A673 (cell line): ENCODE data around the gene ATF3. TPM values are rescaled to one million over a fixed set of nuclear protein-coding genes. Genes with fewer than 3 reads are reported as not detected.

Experiments
- BruUV-seq: library from RNA; stranded (reverse); fragments of 400-500 nt; replicated peaks from 2 replicates; lab custom pipeline; 2021; lab: Mats Ljungman, UMichigan
- CTCF ChIA-PET: fragments of 300-600 bp; sonication (Branson Sonifier 250); formaldehyde crosslinking; loops from one replicate; lab custom pipeline; 2022; ENCODE audit warnings: antibody characterized with exemption; lab: Charles Lee
- POLR2A ChIA-PET: fragments of 300-600 bp; sonication (Branson Sonifier 250); formaldehyde crosslinking; loops from one replicate; lab custom pipeline; 2022; ENCODE audit warnings: antibody characterized with exemption; ENCODE audit not compliant: low non-redundant PET; lab: Charles Lee
- DNase-seq: peaks from one replicate; pipeline ENCODE4 v3.0.0-alpha.2; 2015; ENCODE audit warnings: low spot score
- H3K27ac ChIP-seq: fragments of 200-600 bp; sonication (generic); 2 replicates; pipeline ENCODE4 v1.5.1; 2016; ENCODE audit warnings: mixed run types, low read depth, mild to moderate bottlenecking, mixed read lengths, antibody characterized with exemption, low read length; ENCODE audit not compliant: poor library complexity, severe bottlenecking
- H3K27me3 ChIP-seq: fragments of 200-600 bp; sonication (generic); replicated peaks from 2 replicates; pipeline ENCODE4 v1.6.1; 2017; ENCODE audit warnings: mixed run types, low read depth, mild to moderate bottlenecking, mixed read lengths, antibody characterized with exemption, low read length; ENCODE audit not compliant: insufficient read depth, poor library complexity
- H3K36me3 ChIP-seq: fragments of 200-600 bp; sonication (generic); 2 replicates; pipeline ENCODE4 v1.6.1; 2016; ENCODE audit warnings: mixed run types, mild to moderate bottlenecking, mixed read lengths, antibody characterized with exemption, low read length; ENCODE audit not compliant: insufficient read depth, poor library complexity, severe bottlenecking
- H3K4me1 ChIP-seq: fragments of 200-600 bp; sonication (generic); 2 replicates; pipeline ENCODE4 v1.6.1; 2017; ENCODE audit warnings: mixed run types, mild to moderate bottlenecking, mixed read lengths, antibody characterized with exemption, low read length; ENCODE audit not compliant: insufficient read depth, poor library complexity, severe bottlenecking
- H3K4me3 ChIP-seq: fragments of 200-600 bp; sonication (generic); 2 replicates; pipeline ENCODE4 v1.5.1; 2016; ENCODE audit warnings: low read depth, mixed run types, mild to moderate bottlenecking, mixed read lengths, low read length; ENCODE audit not compliant: poor library complexity, severe bottlenecking
- H3K9me3 ChIP-seq: fragments of 200-600 bp; sonication (generic); 2 replicates; pipeline ENCODE4 v1.6.1; 2016; ENCODE audit warnings: mixed run types, low read depth, mild to moderate bottlenecking, mixed read lengths, antibody characterized with exemption, low read length; ENCODE audit not compliant: poor library complexity, severe bottlenecking
- EZH2 ChIP-seq: fragments of 200-600 bp; sonication (generic); IDR thresholded peaks from 2 replicates; pipeline ENCODE4 v1.6.1; 2017; ENCODE audit warnings: borderline replicate concordance, low read depth, mild to moderate bottlenecking, mixed read lengths, antibody characterized with exemption, low read length; ENCODE audit not compliant: poor library complexity, severe bottlenecking
- intact Hi-C: fragments of 100-400 bp; cut with micrococcal nuclease; formaldehyde crosslinking; loops from one replicate; pipeline ENCODE4 v1.10.0; 2022; ENCODE audit not compliant: unreplicated experiment
- total RNA-seq: library from RNA; stranded (reverse); gene quantifications from 2 replicates; pipeline ENCODE4 v1.2.3, GENCODE V29; 2021
- TF ChIP-seq, protein P1 (sequence below): fragments of 300-800, 200-600 bp; sonication (generic); conservative IDR thresholded peaks from 2 replicates; pipeline ENCODE4 v1.5.1; 2017; ENCODE audit warnings: low read depth, mild to moderate bottlenecking, antibody characterized with exemption, low read length, moderate library complexity, mixed read lengths

Gene ATF3
- total RNA-seq, 1 experiment from 2014 or later: 16.0 TPM

DNA sequence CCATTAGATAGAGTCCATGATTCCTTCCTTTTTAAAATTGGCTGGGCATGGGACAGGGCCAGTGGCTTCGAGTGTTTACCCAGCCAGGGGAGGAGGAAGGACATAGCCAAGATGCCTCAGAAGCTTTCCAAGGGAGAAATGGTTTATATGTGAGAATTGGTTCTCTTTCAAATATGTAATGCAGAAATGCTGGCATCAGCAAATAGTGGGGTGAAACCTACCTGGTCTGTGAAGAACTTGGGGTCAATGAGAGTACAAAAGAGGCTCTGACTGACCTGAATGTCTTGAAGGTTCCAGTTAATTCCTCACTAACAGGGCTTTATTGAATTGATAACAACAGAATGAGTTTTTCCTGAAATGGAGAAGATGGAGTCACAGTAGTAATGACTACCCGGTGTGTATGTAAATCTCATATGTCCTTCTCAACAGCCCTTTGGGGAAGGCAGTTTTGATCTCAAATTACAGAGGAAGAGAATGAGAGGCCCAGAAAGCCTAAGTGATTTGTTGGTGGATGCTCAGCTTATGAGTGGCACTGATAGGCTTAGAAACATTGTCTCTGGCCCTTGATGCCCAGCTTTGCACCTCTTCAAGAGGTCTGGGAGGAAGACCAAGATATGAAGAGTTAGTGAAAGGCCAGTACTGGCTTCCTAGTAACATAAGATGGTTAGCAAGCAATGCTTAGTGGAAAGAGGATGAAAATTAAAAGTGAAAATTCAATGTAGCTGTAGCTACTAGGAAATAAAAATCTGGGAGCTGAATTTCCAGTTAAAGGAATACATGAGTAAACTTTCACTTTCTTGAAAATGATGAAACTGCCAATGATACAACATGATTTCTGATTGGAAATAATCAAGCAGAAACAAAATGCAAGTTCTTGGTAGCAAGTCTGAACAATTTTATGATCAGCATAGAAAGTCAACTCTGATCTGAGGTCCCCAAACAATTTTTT lies 2.7 kb downstream of the ATF3 start:
- Histone ChIP-seq H3K4me1 (peaks cover 55% of the 10 kb centered on the region), H3K9me3 (no peaks in the 10 kb centered on the region), H3K27ac (no peak overlapping the region), H3K4me3 (no peak overlapping the region), H3K36me3 (peaks cover under 1% of the 10 kb centered on the region), H3K27me3 (peaks cover 19% of the 10 kb centered on the region)
- ChIA-PET CTCF (no interaction called here), POLR2A (no interaction called here)
- no TSS peak for BruUV-seq
- intact Hi-C loops: no loop called here
- no peak for TF ChIP-seq EZH2
- DNase-seq: peak; percentile 26

DNA sequence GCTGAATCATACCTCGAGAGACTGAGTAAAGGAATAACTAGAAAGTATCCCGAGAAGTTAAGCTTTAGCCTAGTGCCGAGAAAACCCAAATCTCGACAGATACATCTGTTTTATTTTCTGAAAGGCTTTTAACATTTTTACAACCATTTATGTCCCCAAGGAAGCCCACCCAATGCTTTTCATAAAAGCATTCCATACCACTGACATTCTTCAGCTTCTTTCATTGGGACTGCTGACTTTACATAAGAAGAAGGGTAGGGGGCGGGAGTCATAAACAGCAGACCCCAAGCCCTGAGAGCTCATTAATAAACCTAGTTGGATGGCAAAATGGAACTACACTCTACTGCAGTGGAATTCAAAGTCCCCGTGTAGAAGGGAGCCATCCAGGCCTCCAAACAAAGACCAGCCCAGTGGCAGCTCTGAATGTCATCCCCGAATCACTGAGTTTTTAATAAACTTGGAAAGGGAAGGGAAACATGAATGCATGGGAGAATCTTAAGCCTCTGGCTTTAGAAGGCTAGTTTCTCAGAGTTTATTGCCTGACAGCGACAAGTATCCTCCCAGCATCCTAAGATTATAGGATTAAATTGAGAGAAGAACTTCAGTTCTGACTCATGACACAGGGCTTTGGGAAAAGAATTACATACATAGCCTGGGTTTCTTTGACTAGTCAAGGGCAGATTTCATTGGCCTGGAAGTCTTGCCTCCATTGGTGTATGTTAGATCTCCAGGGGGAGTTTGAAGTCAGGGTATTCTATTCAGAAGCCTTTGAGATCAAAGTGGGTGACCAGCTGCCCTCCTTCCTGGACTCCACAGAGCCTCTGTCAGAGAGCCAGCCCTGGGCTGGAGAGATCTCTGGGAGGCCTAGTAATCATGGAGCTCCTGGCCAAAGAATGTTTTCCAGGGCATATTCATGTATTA lies 3.7 kb downstream of the ATF3 start:
- peaks cover 9% of the 10 kb centered on the region for H3K27me3 ChIP-seq
- no peaks in the 10 kb centered on the region for H3K9me3 ChIP-seq
- peaks cover 7% of the 10 kb centered on the region for H3K36me3 ChIP-seq
- intact Hi-C loops: no loop called here
- no TSS peak for BruUV-seq
- ChIA-PET CTCF (no interaction called here), POLR2A (interaction anchor here (0.6 kb wide), 1 partner anchor 49 kb away, joined by 4 read pairs; no protein-coding TSS in a partner anchor)
- H3K4me1 ChIP-seq: peaks cover 45% of the 10 kb centered on the region
- H3K27ac ChIP-seq: no peak overlapping the region
- TF ChIP-seq, protein P1, sequence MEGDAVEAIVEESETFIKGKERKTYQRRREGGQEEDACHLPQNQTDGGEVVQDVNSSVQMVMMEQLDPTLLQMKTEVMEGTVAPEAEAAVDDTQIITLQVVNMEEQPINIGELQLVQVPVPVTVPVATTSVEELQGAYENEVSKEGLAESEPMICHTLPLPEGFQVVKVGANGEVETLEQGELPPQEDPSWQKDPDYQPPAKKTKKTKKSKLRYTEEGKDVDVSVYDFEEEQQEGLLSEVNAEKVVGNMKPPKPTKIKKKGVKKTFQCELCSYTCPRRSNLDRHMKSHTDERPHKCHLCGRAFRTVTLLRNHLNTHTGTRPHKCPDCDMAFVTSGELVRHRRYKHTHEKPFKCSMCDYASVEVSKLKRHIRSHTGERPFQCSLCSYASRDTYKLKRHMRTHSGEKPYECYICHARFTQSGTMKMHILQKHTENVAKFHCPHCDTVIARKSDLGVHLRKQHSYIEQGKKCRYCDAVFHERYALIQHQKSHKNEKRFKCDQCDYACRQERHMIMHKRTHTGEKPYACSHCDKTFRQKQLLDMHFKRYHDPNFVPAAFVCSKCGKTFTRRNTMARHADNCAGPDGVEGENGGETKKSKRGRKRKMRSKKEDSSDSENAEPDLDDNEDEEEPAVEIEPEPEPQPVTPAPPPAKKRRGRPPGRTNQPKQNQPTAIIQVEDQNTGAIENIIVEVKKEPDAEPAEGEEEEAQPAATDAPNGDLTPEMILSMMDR: no peak
- TF ChIP-seq EZH2: no peak
- H3K4me3 ChIP-seq: no peak overlapping the region
- peak; percentile 71 for DNase-seq

DNA sequence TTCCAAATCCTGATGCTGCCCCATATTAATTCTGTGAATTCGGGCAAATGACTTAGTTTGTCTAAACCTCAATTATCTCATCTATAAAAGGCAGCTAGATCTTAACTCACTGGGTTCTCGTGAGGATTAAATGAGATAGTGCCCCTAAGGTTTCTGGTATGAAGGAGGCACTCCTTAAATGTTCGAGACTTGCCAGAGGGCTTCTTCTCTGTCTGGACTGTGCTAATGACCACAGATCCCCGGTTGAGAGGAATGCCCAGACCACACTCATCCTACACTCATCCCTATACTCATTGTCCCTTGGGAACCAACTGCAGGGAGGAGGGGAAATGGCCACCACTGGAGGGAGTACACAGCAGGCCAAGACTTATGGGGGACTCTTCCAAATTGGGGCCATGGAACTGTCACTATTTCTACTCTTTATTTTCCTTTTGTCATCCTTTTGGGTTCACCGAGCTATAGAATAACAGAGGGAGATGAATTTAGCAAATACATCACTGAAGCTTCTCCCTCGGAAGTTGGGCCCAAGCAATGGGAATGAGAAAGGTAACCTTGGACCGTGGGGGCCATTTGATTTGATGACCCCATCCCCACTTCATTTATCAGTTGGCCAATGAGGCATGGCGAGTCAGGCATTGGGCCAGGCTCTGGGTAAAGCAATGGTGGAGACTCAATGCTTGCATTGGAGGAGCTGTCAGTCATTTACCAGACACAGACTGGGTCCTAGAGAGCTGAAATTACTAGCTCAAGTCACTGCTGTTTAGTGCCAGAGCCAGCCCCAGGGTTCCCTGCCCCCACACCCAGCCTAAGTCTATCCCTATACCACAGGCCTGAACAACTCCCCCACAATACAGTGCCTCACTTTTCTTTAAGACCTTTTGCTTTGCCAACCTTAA lies 5.1 kb downstream of the ATF3 start:
- intact Hi-C loops: no loop called here
- no peaks in the 10 kb centered on the region for H3K9me3 ChIP-seq
- peaks cover 9% of the 10 kb centered on the region for H3K36me3 ChIP-seq
- no peaks in the 10 kb centered on the region for H3K27me3 ChIP-seq
- TF ChIP-seq EZH2: no peak
- TF ChIP-seq, protein P1: no peak
- H3K27ac ChIP-seq: no peak overlapping the region
- no peak for DNase-seq
- ChIA-PET CTCF (no interaction called here), POLR2A (interaction anchor here (0.6 kb wide), 1 partner anchor 70 kb away, joined by 3 read pairs; no protein-coding TSS in a partner anchor)
- BruUV-seq: no TSS peak
- peaks cover 48% of the 10 kb centered on the region for H3K4me1 ChIP-seq
- no peak overlapping the region for H3K4me3 ChIP-seq
